Lower leg skin (tissue), 3 donors: ENCODE data around the gene PRM1.

Experiments used
- CTCF ChIP-seq, 3 donors: fragments of 450-650 bp; IDR thresholded peaks; one replicate each; pipeline ENCODE4 v1.5.1; 2016; ENCODE audit warnings: antibody characterized with exemption in 3 of 3, mild to moderate bottlenecking in 3 of 3, moderate library complexity in 2 of 3
- POLR2A ChIP-seq, 2 donors: fragments of 450-650 bp; IDR thresholded peaks; one replicate each; pipeline ENCODE4 v1.6.1; 2016 to 2017; ENCODE audit warnings: antibody characterized with exemption in 2 of 2, mild to moderate bottlenecking in 1 of 2, moderate library complexity in 1 of 2

GRCh38 chr16:11285842-11286241 is 4.7 kb upstream of the PRM1 start:
- TF ChIP-seq CTCF (IDR thresholded peaks at IDR 0.05) = no peak
- TF ChIP-seq POLR2A (IDR thresholded peaks at IDR 0.05) = no peak
